HG03571 (cell line): ENCODE data around the gene MFSD1.
A peak's percentile ranks its signal among the peaks of the same experiment; 100 is the strongest.

Experiments used
- ATAC-seq: cut with Tn5 transposase; IDR thresholded peaks from one replicate; pipeline ENCODE4 v1.9.1; 2021; ENCODE audit not compliant: unreplicated experiment

The MFSD1 gene, protein sequence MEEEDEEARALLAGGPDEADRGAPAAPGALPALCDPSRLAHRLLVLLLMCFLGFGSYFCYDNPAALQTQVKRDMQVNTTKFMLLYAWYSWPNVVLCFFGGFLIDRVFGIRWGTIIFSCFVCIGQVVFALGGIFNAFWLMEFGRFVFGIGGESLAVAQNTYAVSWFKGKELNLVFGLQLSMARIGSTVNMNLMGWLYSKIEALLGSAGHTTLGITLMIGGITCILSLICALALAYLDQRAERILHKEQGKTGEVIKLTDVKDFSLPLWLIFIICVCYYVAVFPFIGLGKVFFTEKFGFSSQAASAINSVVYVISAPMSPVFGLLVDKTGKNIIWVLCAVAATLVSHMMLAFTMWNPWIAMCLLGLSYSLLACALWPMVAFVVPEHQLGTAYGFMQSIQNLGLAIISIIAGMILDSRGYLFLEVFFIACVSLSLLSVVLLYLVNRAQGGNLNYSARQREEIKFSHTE

DNA sequence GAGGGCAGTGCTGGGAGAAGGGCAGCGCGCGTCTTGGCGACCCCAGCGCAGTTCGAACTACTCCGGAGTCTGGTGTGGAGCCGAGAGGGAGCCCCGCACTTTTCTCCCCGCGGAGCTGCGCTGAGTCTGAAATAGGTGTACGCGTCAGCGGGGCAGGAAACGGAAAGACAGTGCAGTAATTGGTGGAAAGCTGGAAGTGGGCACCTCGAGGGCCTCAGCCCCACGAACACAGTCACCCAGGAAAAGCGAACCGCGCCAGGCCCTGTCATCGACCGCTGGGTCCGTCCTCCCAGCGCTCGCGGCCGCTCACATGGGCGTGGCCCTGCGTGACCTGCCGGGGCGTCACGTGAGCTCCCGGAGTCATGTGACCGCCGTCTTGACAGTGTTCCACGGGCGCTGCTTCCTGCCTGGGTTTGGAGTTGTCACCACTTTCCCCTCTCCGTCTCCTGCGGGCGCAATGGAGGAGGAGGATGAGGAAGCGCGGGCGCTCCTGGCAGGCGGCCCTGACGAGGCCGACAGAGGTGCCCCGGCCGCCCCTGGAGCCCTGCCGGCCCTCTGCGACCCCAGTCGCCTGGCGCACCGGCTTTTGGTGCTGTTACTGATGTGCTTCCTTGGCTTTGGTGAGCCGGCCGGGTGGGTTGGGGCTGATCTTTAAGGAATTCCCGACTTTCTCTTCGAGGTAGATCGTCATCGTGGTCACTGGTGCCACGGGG lies at the start of gene MFSD1:
TSS of gene MFSD1 (plus strand) at position 359 of the 713 bp plus-strand sequence. CDS start at position 458, 99 bp downstream.
- ATAC-seq = peak; percentile 99

DNA sequence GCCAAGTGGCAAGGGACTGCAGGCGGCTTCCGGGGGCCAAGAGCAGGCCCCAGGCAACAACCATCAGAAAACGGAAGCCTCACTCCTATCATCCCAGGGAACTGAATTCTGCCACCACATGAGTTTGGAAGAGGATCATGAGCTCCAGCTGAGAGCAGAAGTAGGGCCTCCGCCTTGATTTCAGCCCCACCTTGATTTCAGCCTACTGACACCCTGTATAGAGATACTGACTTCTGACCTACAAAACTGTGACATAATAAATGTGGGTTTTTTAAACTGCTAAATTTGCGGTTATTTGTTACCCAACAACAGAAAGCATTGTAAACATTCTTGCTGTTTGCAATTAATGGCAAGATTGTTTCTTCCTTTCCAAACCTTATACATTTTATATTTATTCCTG lies 48.0 kb upstream of the MFSD1 start:
- no peak for ATAC-seq

DNA sequence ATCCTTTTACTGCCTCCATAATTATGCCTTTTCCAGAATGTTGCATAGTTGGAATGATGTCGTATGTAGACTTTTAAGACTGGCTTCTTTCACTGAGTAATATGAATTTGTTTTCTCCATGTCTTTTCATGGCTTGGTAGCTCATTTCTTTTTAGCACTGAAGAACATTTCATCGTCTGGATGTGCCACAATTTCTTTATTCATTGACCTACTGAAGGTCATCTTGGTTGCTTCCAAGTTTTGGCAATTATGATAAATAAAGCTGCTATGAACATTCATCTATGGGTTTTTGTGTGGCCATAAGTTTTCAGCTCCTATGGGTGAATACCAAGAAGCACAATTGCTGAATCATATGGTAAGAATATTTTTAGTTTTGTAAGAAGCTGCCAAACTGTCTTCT lies 46.4 kb upstream of the MFSD1 start:
- no peak for ATAC-seq

DNA sequence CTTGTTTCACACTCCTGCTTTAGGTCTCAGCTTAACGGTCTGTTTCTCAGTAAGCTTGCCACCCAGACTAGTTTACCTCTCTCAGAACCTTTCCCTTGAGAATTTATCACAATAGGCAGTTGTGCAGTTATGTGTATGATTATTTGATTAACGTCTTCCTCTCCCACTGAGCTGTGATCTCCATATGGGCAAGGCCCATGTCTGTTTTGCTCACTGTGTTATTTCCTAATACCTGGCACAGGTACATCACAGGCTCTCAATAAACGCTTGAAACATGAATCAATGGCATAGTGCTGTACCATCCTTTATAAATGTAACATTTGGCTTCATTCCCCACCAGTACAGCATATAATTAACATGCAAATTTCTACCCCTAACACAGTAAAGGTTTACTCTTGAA lies 40.5 kb upstream of the MFSD1 start:
- no peak for ATAC-seq

DNA sequence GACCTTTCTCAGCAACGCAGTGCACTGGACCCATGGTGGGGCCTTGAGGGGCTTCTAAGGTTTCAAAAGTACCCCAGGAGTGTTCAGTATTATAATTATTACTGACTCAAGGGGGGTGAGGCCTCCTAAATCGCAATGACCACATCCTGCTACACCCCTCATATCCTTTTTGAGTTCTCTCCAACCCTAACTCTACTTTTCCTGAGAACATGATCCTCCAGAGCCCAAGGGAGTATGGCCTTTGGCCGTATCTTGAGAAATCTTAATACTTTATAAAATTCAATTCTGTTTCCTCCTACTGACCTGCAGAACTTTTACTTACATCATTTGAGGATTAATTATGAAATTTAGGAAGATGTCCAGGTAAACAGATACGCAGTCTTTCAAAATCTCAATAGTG lies 39.2 kb upstream of the MFSD1 start:
- ATAC-seq = no peak

DNA sequence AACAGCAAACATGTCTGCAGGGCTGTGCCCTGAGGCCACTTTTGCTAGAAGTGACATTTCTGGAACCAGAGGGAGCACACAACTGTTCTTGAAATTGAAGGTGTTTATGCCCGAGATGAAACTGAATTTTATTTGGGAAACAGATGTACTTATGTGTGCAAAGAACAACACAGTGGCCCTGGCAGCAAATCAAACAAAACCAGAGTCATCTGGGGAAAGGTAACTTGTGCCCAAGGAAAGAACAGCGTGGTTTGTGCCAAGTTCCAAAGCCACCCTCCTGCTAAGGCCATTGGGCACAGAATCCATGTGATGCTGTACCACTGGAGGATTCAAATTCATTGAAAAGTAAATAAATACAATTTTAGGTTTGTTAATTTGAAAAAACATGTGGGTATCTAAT lies 38.4 kb upstream of the MFSD1 start:
- ATAC-seq = no peak

DNA sequence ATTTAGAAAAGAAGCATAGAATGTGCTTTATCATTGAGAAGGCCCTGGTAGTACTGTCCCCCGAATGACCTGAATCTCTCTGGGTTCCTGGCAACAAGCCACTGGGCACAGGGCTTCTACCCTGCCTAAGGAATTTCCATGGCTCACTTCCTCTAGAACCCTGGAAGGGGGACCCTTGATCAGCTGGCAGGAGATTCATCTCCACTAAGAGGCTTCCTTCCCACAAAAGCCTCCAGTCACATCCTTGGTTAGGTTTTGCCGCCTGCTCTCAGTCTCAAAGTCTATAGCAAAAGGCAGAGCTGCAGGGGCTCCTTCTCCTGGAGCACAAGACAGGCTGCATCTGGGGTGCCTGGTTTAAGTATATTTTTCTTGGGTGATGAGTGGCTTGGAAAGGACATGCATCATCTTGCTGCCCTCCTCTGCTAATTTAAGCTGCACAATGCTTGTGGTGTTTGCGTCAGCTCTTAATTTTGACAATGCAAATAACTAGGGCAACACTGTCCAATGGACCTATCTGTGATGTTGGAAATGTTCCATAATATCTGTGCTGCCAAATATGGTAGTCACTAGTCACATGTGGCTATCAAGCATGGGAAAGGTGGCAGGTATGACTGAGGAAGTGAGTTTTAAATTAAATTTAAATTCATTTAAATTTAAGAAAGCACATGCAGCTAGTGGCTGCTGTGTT lies 36.2 kb upstream of the MFSD1 start:
- ATAC-seq = no peak

DNA sequence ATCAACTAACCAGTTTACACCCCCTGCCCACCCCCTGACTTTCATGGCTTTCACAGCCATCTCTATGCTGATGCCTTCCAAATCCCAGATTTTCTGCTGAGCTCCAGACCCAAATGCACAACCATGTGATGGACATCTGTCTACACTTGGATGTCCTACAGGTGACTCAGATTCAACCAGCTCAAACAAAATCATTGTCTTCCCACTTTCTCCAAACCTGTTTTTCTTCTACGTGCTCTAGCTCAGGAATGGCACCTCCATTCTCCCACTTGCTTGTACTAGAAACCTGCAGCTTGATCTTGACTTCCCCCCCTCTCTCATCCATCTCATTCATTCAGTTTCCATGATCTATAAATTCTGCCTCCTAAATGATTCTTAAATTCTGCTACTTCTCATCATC lies 35.5 kb upstream of the MFSD1 start:
- ATAC-seq = no peak

DNA sequence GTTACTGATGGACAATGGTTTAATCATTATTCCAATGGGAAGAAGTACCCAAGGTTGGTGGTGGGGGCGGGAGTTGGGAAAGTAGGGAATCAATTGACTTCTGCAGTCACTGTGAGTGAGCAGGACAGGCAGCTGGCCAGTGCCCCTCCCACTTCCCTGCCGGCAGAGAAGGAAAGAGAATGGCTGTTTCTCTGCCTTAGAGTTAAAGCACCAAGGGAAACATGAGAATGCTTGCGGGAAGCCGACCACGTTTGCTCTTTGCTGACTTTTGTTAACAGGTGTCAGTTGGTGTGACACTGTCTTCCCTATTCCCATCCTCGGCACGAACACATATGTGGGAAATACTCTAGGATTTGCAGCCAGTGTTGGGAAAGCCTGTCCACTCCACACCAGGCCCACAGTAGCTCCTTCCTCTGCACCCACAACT lies 33.5 kb upstream of the MFSD1 start:
- no peak for ATAC-seq

DNA sequence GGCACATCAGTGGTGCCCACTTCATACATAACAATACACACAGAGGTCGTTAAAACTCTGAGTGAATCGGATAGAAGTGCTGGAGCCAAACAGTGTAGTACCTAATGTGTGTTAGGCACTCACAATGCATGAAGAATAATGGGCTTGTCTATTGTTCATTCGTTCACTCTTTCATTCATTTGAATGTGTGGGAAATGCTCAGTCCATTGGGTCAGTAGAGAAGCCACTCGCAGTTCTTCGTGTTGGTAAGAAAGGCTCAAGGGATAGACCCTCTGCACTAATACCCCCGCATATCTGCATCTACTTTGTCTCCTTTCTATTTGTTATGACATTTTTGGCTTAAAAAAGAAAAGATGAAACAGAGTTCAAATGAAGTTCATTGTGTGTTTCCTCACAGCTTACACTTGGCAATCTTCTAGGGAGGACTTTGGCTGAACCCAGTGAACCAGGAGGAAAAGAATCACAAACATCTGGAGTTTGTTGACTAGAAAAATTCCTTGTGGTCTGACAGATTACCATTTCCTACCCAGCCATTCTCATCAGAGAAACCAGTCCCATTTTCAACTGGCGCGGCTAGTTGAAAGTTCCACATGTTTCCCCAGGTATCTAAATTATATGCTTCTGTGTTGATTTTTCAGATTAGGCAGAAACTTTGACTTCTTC lies 32.8 kb upstream of the MFSD1 start:
- ATAC-seq = no peak

DNA sequence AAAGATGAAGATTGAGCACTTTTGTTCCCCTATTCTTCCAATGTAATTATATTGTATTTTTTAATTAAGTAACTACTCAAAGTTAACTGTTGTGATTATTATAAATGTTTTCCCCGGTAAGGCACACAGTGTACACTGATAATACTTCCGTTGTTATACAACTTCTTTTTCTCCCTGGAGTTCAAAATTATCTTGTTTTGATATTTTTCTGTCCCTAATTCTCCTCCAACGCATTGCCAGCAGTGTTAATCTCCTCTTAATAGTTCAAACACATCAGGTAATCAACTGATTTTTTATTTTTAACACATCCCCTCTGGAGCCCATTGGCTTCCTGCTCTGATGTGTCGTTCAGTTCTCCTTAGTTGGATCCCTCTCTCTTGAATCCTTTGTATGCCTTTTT lies 32.3 kb upstream of the MFSD1 start:
- ATAC-seq = no peak

DNA sequence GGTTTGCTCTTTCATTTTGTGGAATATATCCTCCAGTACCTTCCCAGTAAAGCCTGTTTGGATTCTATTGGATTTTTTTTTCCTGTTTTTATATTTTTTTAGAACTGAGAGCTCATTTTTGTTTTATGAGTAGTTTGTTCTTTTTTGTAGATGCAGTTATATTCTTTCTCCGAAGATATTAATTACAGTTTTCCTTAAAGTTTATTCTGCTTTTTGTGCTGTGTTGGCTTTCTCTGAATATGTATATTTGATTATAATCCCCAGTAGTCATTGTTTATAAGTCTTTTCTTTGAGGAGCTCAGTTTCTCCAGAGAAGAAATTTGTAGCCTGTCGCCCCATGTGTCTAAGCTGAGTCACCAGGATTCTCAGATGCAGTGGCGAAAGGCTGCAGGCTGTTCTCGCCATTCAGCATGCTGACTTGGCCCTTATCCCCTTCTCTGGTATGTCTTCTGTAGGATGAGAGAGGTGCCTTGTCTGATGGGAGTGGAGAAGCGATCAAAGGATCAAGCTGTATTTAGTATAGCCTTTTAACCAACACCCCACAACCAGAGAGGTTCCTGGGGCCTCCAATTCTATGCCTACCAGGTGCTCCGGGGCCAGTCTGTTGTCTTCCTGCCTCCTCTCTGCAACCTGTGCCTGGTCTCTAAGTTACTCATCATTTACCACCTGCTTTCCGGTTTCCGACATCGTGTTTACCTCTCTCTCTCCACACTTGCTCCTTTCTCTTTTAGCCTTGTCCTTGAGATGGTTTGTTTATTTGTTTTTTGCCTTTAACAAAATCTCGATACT lies 31.7 kb upstream of the MFSD1 start:
- no peak for ATAC-seq

DNA sequence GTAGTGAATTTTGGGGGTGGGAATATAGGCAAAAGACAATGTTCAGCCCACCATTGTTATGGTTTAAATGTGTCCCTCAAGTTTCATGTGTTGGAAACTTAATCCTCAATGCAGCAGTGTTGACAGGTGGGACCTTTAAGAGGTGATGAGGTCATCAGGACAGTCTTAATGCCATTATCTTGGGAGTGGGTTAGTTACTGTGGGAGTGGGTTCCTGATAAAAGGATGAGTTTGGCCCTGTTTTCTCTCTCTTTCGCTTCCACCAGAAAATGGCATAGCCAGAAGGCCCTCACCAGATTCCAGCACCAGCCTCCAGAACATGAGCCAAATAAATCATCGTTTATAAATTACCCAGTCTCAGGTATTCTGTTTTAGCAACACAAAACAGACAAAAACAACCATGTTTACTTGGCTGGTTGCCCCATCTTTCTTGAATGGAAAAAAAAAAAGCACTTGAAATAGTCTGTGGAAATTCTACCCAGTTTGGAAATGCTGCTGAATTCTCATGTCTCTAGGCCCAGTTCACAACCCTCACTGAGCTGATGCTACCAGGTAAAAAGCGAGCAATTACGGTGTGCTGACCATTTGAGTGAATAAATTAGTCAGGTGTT lies 31.0 kb upstream of the MFSD1 start:
- no peak for ATAC-seq

DNA sequence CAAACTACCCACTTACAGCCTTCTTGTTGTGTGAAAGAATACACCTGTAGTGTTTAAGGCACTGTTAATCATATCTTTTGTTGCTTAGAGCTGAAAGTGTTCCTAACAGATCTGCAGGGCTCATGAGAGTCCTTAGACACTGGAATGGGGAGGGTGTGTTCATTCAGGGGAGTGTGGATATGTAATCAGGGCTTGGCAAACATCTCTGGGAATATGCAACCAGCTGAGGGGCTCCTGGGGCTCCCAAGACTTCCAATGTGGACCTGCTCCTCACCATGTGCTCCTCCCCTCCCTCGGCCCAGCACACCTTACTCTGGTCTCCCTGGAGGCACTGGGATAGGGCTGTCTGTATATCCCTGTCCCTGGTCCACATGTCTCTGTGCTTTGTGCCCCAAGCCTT lies 30.3 kb upstream of the MFSD1 start:
- no peak for ATAC-seq

DNA sequence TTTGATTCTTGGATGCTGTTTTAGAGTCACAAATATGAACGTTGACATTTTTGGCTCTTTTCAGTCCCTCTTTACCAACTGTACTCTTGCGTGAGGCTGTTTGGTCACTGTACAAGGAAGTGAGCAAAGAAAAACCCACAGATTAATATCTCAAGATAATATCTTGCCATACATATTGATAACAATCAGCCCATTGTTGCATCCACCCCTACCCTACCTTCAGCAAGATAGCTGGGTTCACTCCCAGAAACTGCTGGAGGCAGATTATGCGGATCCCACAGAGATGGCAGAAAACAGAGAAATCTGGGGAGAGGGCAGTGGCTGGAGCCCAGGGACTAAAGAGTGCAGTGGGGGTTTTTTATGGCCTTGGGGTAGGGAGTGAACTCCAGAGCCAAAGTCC lies 29.9 kb upstream of the MFSD1 start:
- ATAC-seq = no peak

DNA sequence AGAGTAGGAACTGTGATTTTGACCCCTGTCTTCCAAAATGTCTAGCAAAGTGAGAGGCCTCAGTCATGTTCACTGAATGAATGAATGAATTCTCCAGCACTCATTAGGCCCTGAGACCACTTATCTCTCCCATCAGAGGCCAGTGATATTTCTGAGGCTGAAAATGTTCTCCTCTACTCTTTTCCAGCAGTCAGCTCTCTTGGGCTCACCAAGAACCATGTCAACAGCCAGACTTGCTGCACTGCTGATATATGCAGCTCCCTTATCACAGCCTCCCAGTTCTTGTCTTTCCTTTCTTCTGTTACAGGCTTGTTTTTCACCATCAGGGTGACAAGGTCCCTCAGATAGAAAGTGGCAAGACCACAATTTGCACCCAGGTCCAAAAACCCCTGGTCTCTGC lies 28.7 kb upstream of the MFSD1 start:
- no peak for ATAC-seq

DNA sequence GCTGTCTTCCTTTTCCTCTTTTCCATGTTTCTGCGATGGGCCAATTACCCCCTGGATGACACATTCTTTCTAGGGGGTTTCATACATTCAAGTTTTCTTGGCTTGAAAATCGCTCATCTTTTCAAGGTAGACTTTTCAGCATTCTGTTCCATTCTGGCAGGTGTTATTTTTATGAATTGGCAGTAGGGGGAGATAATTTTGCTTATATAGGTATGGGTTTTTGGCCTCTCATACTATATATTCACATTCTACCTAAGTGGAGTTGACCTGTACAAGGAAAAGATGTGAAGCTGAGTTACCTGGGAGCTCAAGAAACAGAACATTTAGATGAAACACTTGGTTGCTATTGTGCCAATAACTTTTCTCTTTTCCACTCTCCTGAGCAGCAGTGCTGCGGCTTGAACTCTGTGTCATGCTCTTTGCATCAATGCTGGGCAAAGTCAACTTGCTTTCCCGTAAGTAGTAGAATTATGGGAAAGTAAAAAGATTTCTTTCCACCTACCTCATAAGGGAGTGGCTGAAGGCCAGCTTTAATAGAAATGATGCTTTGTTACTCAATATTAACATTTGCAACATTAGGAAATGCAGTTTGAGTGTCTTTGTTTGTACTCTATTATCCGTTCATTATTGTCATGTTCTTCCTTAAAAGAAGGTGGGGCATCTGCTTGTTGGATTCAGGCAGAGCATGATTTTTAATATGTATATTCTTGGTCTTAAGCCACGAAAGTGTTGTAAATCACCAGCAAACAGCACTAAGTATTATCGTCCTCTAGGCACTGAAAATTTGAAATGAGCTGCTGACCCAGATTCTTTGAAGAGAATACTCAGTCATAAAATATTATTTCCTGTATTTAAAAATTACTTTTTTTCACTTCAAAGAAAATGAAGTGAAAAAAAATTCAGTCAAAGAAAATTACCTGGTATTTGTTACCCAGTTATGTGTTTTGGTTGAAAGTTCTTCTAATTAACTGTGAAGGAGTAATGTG lies 27.7 kb upstream of the MFSD1 start:
- ATAC-seq = no peak

DNA sequence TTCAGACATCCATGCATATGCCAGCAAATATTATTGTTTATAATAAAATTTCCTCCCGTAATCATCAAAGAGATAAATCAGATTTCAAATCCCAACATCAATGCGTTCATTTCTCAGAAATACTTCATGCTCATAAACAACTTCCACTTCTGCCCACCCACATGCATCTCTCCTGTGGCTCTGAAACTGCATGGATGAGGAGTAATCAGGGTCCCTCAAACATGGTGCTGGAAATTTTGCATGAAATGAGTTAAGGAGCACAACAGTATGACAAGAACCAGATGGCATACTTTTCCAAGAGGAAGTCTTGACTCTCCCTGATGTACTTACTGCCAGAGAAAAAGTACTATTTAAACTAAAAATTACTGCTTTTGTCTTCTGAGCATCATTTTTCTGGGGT lies 26.9 kb upstream of the MFSD1 start:
- no peak for ATAC-seq
